ENCODE measurements around the gene BCAR1. TPM values are rescaled to one million over a fixed set of nuclear protein-coding genes. Genes with fewer than 3 reads are reported as not detected.

Gene BCAR1
- total RNA-seq, 3 donors from 2014 or later = 100 to 134 (median 116) TPM

- Histone ChIP-seq H3K36me3 (ENCODE audit: low read depth) (no peaks in the 10 kb centered on the region), H3K4me3 (no peak overlapping the region), H3K4me1 (ENCODE audit: low read depth) (peaks cover 38% of the 10 kb centered on the region), H3K9me3 (no peaks in the 10 kb centered on the region)
- TF ChIP-seq CTCF (IDR thresholded peaks at IDR 0.05) = no peak
- ATAC-seq (peak; percentile 89), DNase-seq (peak; percentile 81 to 86 (median 82))
- intact Hi-C loops (cut with DNase I, micrococcal nuclease) = no loop called here
Observed at GRCh38 chr16:75267631-75268264, 16.3 kb upstream of the BCAR1 start.

GRCh38 chr16:75266738-75267630 is 15.6 kb upstream of the BCAR1 start:
- H3K36me3 ChIP-seq (ENCODE audit: low read depth) = no peaks in the 10 kb centered on the region
- peaks cover 44% of the 10 kb centered on the region for H3K4me1 ChIP-seq (ENCODE audit: low read depth)
- no peak for TF ChIP-seq CTCF (IDR thresholded peaks at IDR 0.05)
- DNase-seq (peak in 1 of 3 donors; percentile 40), ATAC-seq (no peak)
- H3K9me3 ChIP-seq = no peaks in the 10 kb centered on the region
- no peak overlapping the region for H3K4me3 ChIP-seq
- intact Hi-C loops (cut with DNase I, micrococcal nuclease) = no loop called here

GRCh38 chr16:75265911-75266701 is 14.7 kb upstream of the BCAR1 start:
- Histone ChIP-seq H3K4me3 (peak overlapping the region; percentile 80), H3K4me1 (ENCODE audit: low read depth) (peaks cover 53% of the 10 kb centered on the region), H3K9me3 (no peaks in the 10 kb centered on the region), H3K36me3 (ENCODE audit: low read depth) (no peaks in the 10 kb centered on the region)
- intact Hi-C loops (cut with DNase I, micrococcal nuclease) = no loop called here
- ATAC-seq (peak; percentile 56), DNase-seq (peak; percentile 72 to 84 (median 78))
- no peak for TF ChIP-seq CTCF (IDR thresholded peaks at IDR 0.05)

GRCh38 chr16:75264999-75265910 is 13.8 kb upstream of the BCAR1 start:
- DNase-seq (peak; percentile 75 to 82 (median 81)), ATAC-seq (peak; percentile 49)
- peaks cover 54% of the 10 kb centered on the region for H3K4me1 ChIP-seq (ENCODE audit: low read depth)
- no peak for TF ChIP-seq CTCF (IDR thresholded peaks at IDR 0.05)
- peak overlapping the region; percentile 80 for H3K4me3 ChIP-seq
- no peaks in the 10 kb centered on the region for H3K36me3 ChIP-seq (ENCODE audit: low read depth)
- no peaks in the 10 kb centered on the region for H3K9me3 ChIP-seq
- intact Hi-C loops (cut with DNase I, micrococcal nuclease) = no loop called here
